HG02759 (cell line): ENCODE data around the gene ALDOA.
A peak's percentile ranks its signal among the peaks of the same experiment; 100 is the strongest.
"Not testable (repeated sequence)": the region's sequence is repeated elsewhere in the genome, so short reads cannot be mapped to it uniquely, and the experiment has no call there.

ENCODE experiments used
- ATAC-seq: cut with Tn5 transposase; IDR thresholded peaks from one replicate; pipeline ENCODE4 v1.9.1; 2021; ENCODE audit warnings: mild to moderate bottlenecking, moderate library complexity; ENCODE audit not compliant: unreplicated experiment

Gene ALDOA

DNA sequence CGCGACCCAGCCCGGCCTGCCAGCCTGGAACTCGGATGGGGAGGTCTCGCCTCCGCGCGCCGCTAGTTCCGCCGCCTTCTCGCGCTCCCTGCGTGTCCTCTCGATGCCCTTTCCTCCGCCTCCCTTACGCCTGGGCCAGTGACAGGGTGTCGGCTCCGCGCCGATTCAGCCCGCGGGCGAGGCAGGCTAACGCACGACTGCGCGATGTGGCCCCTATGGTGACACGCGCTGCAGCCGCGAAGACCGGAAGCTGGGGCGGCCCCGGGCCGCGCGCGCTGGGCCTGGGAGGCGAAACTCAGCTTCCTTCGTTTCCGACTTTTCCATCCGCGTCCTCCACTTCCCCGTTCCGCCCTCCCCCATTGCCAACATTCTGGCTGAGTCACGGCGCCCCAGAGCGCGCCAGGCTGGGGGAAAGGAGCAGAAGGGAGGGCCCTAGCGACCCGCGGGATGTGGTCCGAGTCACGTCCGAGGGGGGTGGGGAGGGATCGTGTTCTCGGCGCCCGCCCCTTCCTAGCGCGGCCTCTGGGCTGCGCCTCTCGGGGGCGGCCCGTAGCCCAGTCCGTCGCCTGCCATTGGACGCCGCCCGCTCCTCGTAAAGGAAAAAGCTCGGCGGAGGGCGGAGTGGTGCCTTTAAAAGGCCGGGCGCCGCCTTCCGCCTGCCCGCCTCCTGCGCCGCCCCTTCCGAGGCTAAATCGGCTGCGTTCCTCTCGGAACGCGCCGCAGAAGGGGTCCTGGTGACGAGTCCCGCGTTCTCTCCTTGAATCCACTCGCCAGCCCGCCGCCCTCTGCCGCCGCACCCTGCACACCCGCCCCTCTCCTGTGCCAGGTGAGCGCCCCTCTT is at the start of gene ALDOA:
ALDOA (plus strand) TSS at position 659 of the 841 bp plus-strand sequence. CDS start 1,138 bp downstream, outside the sequence.
- ATAC-seq: peak; percentile 79

DNA sequence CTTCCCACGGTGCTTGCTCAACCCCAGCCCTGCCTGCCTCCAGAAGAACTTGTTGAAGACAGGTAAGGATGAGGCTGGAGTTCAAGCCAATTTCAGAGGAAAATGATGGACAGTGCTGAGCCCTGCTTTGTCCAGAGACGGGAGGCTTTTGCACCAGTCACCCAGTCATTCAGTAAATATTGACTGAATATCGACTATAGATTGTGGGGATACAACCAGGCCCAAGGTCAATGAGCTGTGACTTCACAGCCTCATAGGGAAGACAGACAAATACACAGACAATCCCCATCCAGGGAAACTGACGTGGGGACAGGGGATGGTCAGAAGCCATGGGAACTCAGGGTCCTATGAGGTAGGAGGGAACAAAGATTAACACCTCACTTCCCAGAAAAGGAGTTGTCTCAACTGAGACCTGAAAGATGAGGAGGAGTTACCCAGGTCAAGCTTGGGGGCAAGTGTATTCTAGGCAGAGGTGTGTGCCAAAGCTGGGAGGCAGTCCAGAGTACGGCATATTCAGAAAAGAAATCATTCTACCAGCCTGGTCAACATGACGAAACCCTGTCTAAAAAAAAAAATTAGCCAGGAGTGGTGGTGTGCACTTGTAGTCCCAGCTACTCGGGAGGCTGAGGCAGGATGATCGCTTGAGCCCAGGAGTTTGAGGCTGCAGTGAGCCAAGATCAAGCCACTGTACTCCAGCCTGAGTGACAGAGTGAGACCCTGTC is 48.8 kb upstream of the ALDOA start:
- ATAC-seq: no peak

GRCh38 chr16:30017277-30017656 is 48.3 kb upstream of the ALDOA start:
- ATAC-seq: no peak

- ATAC-seq: not testable (repeated sequence)
Observed at GRCh38 chr16:30017937-30018336, 47.6 kb upstream of the ALDOA start.

GRCh38 chr16:30018731-30019158 is 46.8 kb upstream of the ALDOA start:
- no peak for ATAC-seq

DNA sequence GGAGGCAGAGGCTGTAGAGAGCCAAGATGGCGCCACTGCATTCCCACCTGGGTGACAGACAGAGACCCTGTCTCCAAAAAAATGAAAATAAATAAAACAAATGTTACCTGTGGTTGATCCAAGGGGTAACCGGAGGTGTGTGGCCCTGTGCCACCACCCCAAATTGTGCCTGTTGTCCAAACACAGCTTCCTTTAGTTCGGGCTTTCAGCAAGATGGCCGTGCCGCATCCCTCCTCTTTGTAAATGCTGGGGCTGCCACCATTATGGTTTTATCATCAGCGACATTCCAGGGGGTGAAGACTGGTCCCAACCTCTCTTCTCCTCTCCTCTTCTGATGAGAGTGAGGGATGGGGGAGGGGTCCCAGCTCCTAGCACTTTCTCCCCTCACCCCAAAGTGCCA is 42.7 kb upstream of the ALDOA start, which contains the start of gene C16orf92:
C16orf92 (plus strand) TSS at position 312 of the 400 bp plus-strand sequence. CDS start 143 bp downstream, outside the sequence.
- no peak for ATAC-seq

- ATAC-seq: no peak
Observed at GRCh38 chr16:30023586-30023985, 42.0 kb upstream of the ALDOA start.

- ATAC-seq: no peak
Observed at GRCh38 chr16:30024451-30024850, 41.1 kb upstream of the ALDOA start.

- ATAC-seq: no peak
Observed at GRCh38 chr16:30025156-30025555, 40.4 kb upstream of the ALDOA start.

- no peak for ATAC-seq
Observed at GRCh38 chr16:30025574-30025973, 40.0 kb upstream of the ALDOA start.

DNA sequence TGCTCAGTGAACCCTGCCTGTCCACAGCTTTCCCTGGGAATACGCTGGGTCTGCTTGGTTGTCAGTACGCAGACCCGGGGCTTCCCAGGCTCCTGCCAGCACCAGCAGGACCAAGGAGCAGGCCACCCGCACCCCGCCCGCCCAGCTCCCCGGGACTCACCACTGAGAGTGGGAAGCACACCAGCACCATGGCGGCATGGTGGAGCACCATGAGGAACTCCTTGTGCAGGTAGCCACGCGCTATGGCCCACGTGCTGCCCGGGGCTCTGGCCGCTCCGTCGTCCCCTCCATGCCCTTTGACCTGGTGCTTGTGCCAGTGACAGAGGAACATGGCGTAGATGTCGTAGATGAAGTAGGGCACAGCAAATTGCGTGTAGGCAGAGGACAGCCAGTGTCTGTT is 39.1 kb upstream of the ALDOA start:
- ATAC-seq: no peak

- ATAC-seq: no peak
Observed at GRCh38 chr16:30027588-30028437, 37.7 kb upstream of the ALDOA start.

GRCh38 chr16:30028438-30029076 is 37.0 kb upstream of the ALDOA start:
- no peak for ATAC-seq

GRCh38 chr16:30030011-30030685 is 35.4 kb upstream of the ALDOA start:
- no peak for ATAC-seq

- ATAC-seq: no peak
Observed at GRCh38 chr16:30030841-30031413, 34.6 kb upstream of the ALDOA start, which contains the start of gene TLCD3B. TSS of gene TLCD3B (minus strand) at chr16:30031271. CDS start at chr16:30030527, 744 bp downstream.

- no peak for ATAC-seq
Observed at GRCh38 chr16:30031477-30031918, 34.1 kb upstream of the ALDOA start.

GRCh38 chr16:30032083-30032819 is 33.3 kb upstream of the ALDOA start:
- no peak for ATAC-seq

GRCh38 chr16:30033270-30033669 is 32.3 kb upstream of the ALDOA start:
- no peak for ATAC-seq

- ATAC-seq: no peak
Observed at GRCh38 chr16:30040221-30040620, 25.3 kb upstream of the ALDOA start.
